ENCODE measurements around the gene ANKS4B.
A peak's percentile ranks its signal among the peaks of the same experiment; 100 is the strongest.

ANKS4B gene

DNA sequence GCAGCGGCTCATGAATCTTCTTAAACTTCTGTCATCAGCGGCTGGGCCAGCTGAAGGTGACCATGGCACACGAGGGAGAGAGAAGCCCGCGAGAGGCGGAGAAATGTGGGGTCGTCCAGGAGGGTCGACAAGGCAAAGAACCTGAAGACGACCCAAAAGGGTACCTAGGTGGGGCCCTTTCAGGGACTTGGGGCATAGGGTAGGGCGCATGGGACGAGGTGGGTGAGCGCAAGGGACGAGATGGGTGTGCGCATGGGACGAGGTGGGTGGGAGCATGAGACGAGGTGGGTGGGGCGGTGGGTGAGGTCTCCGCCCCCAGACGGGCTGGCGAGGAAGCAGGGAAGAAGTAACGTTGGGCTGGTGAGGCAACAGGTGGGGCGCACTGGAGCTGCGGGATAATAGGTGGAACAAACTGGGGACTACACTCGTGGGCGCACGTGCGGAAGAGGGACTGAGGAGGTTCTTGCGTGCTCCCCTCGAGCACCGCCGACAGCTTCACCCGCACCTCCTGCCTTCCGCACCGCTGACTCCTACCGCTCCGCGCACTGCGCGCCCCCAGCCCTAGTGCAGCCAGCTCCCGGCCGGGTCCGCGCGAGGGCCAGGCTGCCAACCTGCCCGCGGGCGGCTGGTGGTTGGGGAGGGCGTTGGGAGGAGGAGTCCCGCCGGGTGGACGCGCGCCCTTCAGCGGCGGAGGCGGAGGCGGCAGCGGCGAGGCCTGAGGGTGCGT, 67.8 kb downstream of the ANKS4B start (continued):
- no peak for TF ChIP-seq ZNF202 (tag by site-specific recombination; IDR thresholded peaks at IDR 0.05; ENCODE audit: borderline replicate concordance)
- TF ChIP-seq GLI4 (tag by site-specific recombination; IDR thresholded peaks at IDR 0.05), result no peak
- TF ChIP-seq ZNF76 (tag by site-specific recombination; IDR thresholded peaks at IDR 0.05; ENCODE audit: borderline replicate concordance, low read depth), result peak; percentile 69
- TF ChIP-seq, protein P1, sequence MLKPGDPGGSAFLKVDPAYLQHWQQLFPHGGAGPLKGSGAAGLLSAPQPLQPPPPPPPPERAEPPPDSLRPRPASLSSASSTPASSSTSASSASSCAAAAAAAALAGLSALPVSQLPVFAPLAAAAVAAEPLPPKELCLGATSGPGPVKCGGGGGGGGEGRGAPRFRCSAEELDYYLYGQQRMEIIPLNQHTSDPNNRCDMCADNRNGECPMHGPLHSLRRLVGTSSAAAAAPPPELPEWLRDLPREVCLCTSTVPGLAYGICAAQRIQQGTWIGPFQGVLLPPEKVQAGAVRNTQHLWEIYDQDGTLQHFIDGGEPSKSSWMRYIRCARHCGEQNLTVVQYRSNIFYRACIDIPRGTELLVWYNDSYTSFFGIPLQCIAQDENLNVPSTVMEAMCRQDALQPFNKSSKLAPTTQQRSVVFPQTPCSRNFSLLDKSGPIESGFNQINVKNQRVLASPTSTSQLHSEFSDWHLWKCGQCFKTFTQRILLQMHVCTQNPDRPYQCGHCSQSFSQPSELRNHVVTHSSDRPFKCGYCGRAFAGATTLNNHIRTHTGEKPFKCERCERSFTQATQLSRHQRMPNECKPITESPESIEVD (tag by site-specific recombination; IDR thresholded peaks at IDR 0.05), result no peak
- no peak for TF ChIP-seq ZNF16 (tag by site-specific recombination; IDR thresholded peaks at IDR 0.05; ENCODE audit: low read depth)
- TF ChIP-seq HOXA7 (CRISPR knock-in tag; IDR thresholded peaks at IDR 0.05; ENCODE audit: borderline replicate concordance), result no peak
- TF ChIP-seq ZNF433 (tag by site-specific recombination; IDR thresholded peaks at IDR 0.05; ENCODE audit: low read depth), result no peak
- no peak for TF ChIP-seq PRDM1 (tag by site-specific recombination; IDR thresholded peaks at IDR 0.05)
- TF ChIP-seq ZNF585B (tag by site-specific recombination; IDR thresholded peaks at IDR 0.05), result no peak
- TF ChIP-seq ZNF843 (tag by site-specific recombination; IDR thresholded peaks at IDR 0.05), result peak; percentile 14; the same call in 1 of the 2 replicates
- TF ChIP-seq ZNF830 (tag by site-specific recombination; IDR thresholded peaks at IDR 0.05; ENCODE audit: low read depth), result no peak
- TF ChIP-seq SETDB1 (IDR thresholded peaks at IDR 0.05; ENCODE audit: insufficient read length, low read length), result no peak
- no peak for TF ChIP-seq ZNF48 (tag by site-specific recombination; IDR thresholded peaks at IDR 0.05)
- peak; percentile 63 for TF ChIP-seq ZNF660 (tag by site-specific recombination; IDR thresholded peaks at IDR 0.05)
- TF ChIP-seq ZNF768 (tag by site-specific recombination; IDR thresholded peaks at IDR 0.05), result peak; percentile 55; the same call in 1 of the 2 replicates
- no peak for TF ChIP-seq ZNF266 (tag by site-specific recombination; IDR thresholded peaks at IDR 0.05; ENCODE audit: low read depth)
- no peak for TF ChIP-seq ZNF138 (tag by site-specific recombination; IDR thresholded peaks at IDR 0.05; ENCODE audit: borderline replicate concordance)
- TF ChIP-seq ZNF791 (tag by site-specific recombination; IDR thresholded peaks at IDR 0.05), result no peak
- peak; percentile 69 for TF ChIP-seq ZNF629 (tag by site-specific recombination; IDR thresholded peaks at IDR 0.05)
- no peak for TF ChIP-seq ZNF350 (tag by site-specific recombination; IDR thresholded peaks at IDR 0.05)
- TF ChIP-seq, protein P2, sequence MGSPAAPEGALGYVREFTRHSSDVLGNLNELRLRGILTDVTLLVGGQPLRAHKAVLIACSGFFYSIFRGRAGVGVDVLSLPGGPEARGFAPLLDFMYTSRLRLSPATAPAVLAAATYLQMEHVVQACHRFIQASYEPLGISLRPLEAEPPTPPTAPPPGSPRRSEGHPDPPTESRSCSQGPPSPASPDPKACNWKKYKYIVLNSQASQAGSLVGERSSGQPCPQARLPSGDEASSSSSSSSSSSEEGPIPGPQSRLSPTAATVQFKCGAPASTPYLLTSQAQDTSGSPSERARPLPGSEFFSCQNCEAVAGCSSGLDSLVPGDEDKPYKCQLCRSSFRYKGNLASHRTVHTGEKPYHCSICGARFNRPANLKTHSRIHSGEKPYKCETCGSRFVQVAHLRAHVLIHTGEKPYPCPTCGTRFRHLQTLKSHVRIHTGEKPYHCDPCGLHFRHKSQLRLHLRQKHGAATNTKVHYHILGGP (tag by site-specific recombination; IDR thresholded peaks at IDR 0.05), result no peak
- TF ChIP-seq, protein P3, sequence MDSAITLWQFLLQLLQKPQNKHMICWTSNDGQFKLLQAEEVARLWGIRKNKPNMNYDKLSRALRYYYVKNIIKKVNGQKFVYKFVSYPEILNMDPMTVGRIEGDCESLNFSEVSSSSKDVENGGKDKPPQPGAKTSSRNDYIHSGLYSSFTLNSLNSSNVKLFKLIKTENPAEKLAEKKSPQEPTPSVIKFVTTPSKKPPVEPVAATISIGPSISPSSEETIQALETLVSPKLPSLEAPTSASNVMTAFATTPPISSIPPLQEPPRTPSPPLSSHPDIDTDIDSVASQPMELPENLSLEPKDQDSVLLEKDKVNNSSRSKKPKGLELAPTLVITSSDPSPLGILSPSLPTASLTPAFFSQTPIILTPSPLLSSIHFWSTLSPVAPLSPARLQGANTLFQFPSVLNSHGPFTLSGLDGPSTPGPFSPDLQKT (IDR thresholded peaks at IDR 0.05; ENCODE audit: borderline replicate concordance, low read depth, low read length), result no peak
- TF ChIP-seq, protein P4, sequence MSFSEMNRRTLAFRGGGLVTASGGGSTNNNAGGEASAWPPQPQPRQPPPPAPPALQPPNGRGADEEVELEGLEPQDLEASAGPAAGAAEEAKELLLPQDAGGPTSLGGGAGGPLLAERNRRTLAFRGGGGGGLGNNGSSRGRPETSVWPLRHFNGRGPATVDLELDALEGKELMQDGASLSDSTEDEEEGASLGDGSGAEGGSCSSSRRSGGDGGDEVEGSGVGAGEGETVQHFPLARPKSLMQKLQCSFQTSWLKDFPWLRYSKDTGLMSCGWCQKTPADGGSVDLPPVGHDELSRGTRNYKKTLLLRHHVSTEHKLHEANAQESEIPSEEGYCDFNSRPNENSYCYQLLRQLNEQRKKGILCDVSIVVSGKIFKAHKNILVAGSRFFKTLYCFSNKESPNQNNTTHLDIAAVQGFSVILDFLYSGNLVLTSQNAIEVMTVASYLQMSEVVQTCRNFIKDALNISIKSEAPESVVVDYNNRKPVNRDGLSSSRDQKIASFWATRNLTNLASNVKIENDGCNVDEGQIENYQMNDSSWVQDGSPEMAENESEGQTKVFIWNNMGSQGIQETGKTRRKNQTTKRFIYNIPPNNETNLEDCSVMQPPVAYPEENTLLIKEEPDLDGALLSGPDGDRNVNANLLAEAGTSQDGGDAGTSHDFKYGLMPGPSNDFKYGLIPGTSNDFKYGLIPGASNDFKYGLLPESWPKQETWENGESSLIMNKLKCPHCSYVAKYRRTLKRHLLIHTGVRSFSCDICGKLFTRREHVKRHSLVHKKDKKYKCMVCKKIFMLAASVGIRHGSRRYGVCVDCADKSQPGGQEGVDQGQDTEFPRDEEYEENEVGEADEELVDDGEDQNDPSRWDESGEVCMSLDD (tag by site-specific recombination; IDR thresholded peaks at IDR 0.05), result peak; percentile 85
- TF ChIP-seq, protein P5, sequence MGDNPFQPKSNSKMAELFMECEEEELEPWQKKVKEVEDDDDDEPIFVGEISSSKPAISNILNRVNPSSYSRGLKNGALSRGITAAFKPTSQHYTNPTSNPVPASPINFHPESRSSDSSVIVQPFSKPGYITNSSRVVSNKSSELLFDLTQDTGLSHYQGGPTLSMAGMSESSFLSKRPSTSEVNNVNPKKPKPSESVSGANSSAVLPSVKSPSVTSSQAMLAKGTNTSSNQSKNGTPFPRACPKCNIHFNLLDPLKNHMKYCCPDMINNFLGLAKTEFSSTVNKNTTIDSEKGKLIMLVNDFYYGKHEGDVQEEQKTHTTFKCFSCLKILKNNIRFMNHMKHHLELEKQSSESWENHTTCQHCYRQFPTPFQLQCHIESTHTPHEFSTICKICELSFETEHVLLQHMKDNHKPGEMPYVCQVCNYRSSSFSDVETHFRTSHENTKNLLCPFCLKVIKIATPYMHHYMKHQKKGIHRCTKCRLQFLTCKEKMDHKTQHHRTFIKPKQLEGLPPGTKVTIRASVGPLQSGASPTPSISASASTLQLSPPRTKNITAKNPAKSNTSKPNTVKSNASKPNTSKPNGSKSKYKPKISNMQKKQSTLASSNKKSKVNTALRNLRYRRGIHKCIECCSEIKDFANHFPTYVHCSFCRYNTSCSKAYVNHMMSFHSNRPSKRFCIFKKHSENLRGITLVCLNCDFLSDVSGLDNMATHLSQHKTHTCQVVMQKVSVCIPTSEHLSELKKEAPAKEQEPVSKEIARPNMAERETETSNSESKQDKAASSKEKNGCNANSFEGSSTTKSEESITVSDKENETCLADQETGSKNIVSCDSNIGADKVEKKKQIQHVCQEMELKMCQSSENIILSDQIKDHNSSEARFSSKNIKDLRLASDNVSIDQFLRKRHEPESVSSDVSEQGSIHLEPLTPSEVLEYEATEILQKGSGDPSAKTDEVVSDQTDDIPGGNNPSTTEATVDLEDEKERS (tag by site-specific recombination; IDR thresholded peaks at IDR 0.05), result no peak
- TF ChIP-seq TCF7L2 (IDR thresholded peaks at IDR 0.05; ENCODE audit: borderline replicate concordance, low read depth, low read length), result no peak
- TF ChIP-seq ZNF223 (tag by site-specific recombination; IDR thresholded peaks at IDR 0.05), result 0 out of 2 replicates have a peak, but pooled peaks have one; percentile 92
- no peak for TF ChIP-seq SALL2 (tag by site-specific recombination; IDR thresholded peaks at IDR 0.05; ENCODE audit: borderline replicate concordance)
- no peak for TF ChIP-seq ZNF658 (tag by site-specific recombination; IDR thresholded peaks at IDR 0.05)
- TF ChIP-seq, protein P6, sequence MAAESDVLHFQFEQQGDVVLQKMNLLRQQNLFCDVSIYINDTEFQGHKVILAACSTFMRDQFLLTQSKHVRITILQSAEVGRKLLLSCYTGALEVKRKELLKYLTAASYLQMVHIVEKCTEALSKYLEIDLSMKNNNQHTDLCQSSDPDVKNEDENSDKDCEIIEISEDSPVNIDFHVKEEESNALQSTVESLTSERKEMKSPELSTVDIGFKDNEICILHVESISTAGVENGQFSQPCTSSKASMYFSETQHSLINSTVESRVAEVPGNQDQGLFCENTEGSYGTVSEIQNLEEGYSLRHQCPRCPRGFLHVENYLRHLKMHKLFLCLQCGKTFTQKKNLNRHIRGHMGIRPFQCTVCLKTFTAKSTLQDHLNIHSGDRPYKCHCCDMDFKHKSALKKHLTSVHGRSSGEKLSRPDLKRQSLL (tag by site-specific recombination; IDR thresholded peaks at IDR 0.05), result no peak

Measured in HEK293 (cell line).